Measurements from ENCODE around the gene FAHD1. TPM values are rescaled to one million over a fixed set of nuclear protein-coding genes. Genes with fewer than 3 reads are reported as not detected.

Gene FAHD1
- total and polyA plus RNA-seq, 4 donors: 42.7 to 84.2 (median 61.4) TPM

DNA sequence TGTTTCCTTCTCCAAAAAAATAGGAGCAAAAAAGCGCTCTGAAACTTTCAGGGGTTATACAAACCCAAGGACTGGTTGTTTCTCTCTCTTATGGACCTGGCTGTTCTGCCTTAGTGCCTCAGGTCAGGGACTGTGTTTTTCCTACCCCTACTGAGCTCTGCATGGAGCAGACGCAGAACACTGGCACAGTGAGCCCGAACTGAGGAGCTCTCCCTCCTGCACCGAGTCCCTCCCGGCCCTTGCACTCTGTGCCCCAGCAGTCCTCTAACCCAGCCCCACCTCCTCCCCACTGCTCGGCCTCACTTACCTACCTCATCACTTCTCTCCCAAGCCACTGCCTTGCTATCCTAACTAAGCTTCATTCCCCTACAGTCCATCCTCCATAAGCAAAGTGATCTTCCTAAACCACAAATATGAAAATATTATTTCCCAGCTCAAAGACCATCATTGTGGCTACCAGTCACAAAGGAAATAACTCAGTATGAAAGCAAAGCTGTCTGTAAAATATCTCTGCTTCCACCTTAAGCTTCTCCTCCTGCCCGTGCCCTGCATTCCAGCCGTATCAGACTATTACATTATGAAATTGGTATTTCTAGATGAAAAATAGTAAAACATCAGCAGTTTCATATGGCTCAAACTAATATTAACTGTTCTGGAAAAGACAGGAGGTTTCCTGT is 31.3 kb downstream of the FAHD1 start:
- H3K4me1 ChIP-seq (ENCODE audit: control insufficient read depth in 4 of 4, insufficient read depth in 4 of 4, low read length in 3 of 4): peaks cover 0 to 3% (median 0%) of the 10 kb centered on the region in 4 donors
- H3K9me3 ChIP-seq (ENCODE audit: control insufficient read depth in 4 of 4, low read length in 3 of 4): no peaks in the 10 kb centered on the region
- no peaks in the 10 kb centered on the region for H3K27me3 ChIP-seq (ENCODE audit: control insufficient read depth in 4 of 4, insufficient read depth in 4 of 4, low read length in 3 of 4)
- 50% methylated on average over 8 of the region's 8 CpGs for WGBS
- no peak for DNase-seq (ENCODE audit: low spot score)
- no peak overlapping the region for H3K9ac ChIP-seq (ENCODE audit: low read depth in 1 of 2, low read length in 2 of 2)
- TF ChIP-seq, protein P1, sequence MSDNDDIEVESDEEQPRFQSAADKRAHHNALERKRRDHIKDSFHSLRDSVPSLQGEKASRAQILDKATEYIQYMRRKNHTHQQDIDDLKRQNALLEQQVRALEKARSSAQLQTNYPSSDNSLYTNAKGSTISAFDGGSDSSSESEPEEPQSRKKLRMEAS (IDR thresholded peaks at IDR 0.05): no peak
- TF ChIP-seq TAF1 (conservative IDR thresholded peaks at IDR 0.05) (no peak), REST (IDR thresholded peaks at IDR 0.05) (no peak), HNF4A (conservative IDR thresholded peaks at IDR 0.05) (no peak), ZBTB33 (IDR thresholded peaks at IDR 0.05) (no peak), FOXA1 (IDR thresholded peaks at IDR 0.05) (no peak), NR2F2 (IDR thresholded peaks at IDR 0.05) (no peak), RAD21 (IDR thresholded peaks at IDR 0.05) (no peak), YY1 (IDR thresholded peaks at IDR 0.05) (no peak), HNF4G (IDR thresholded peaks at IDR 0.05) (no peak), FOXA2 (IDR thresholded peaks at IDR 0.05) (no peak), EGR1 (IDR thresholded peaks at IDR 0.05; ENCODE audit: low read depth in 2 of 2) (no peak), RXRA (IDR thresholded peaks at IDR 0.05) (no peak), CTCF (IDR thresholded peaks at IDR 0.05; ENCODE audit: low read depth, low read length, missing input control) (no peak), GABPA (IDR thresholded peaks at IDR 0.05 in 1 of 2, conservative IDR thresholded peaks at IDR 0.05 in 1 of 2) (no peak), SP1 (IDR thresholded peaks at IDR 0.05) (no peak)
- TF ChIP-seq, protein P2, sequence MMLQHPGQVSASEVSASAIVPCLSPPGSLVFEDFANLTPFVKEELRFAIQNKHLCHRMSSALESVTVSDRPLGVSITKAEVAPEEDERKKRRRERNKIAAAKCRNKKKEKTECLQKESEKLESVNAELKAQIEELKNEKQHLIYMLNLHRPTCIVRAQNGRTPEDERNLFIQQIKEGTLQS (IDR thresholded peaks at IDR 0.05): no peak
- H3K4me3 ChIP-seq (ENCODE audit: low read depth in 1 of 3, low read length in 3 of 3): no peak overlapping the region
- H3K36me3 ChIP-seq (ENCODE audit: control insufficient read depth in 4 of 4, insufficient read depth in 3 of 4, low read depth in 1 of 4, low read length in 3 of 4): no peaks in the 10 kb centered on the region
- no peak overlapping the region for H3K27ac ChIP-seq (ENCODE audit: low read depth in 1 of 2, low read length in 2 of 2)

Data from liver (tissue), 9 donors.